Prostate gland (tissue), 2 donors: ENCODE data around the gene TSPY2.
"Not testable (repeated sequence)": the region's sequence is repeated elsewhere in the genome, so short reads cannot be mapped to it uniquely, and the experiment has no call there.

ENCODE experiments used
- CTCF ChIP-seq, 4 experiments: fragments of 200-600 bp in 2 of 4; fragments of 450-650 bp in 2 of 4; sonication (generic) in 2 of 4; IDR thresholded peaks; 1 replicate in 3 of 4; 2 replicates in 1 of 4; pipeline ENCODE4 v1.5.1; 2016 to 2019; ENCODE audit warnings: antibody characterized with exemption in 4 of 4, mild to moderate bottlenecking in 2 of 4, moderate library complexity in 2 of 4
- POLR2A ChIP-seq: fragments of 450-650 bp; IDR thresholded peaks from one replicate; pipeline ENCODE4 v1.6.1; 2016; ENCODE audit warnings: antibody characterized with exemption, mild to moderate bottlenecking
- POLR2AphosphoS5 ChIP-seq: sonication (generic); formaldehyde crosslinking; IDR thresholded peaks from one replicate; pipeline ENCODE4 v1.6.1; 2017; ENCODE audit warnings: antibody characterized with exemption

GRCh38 chrY:6209565-6209964, 36.5 kb upstream of the TSPY2 start:
- not testable (repeated sequence) for TF ChIP-seq POLR2A; CTCF (IDR thresholded peaks at IDR 0.05); POLR2AphosphoS5
